ENCODE results near the gene SOX6. TPM values are rescaled to one million over a fixed set of nuclear protein-coding genes. Genes with fewer than 3 reads are reported as not detected.

SOX6 gene
- total and polyA plus RNA-seq, 2 of the 13 experiments (the other 11 are each of a cell fraction or from before 2014, with no cell fraction given) = 2.6 to 11.2 TPM

DNA sequence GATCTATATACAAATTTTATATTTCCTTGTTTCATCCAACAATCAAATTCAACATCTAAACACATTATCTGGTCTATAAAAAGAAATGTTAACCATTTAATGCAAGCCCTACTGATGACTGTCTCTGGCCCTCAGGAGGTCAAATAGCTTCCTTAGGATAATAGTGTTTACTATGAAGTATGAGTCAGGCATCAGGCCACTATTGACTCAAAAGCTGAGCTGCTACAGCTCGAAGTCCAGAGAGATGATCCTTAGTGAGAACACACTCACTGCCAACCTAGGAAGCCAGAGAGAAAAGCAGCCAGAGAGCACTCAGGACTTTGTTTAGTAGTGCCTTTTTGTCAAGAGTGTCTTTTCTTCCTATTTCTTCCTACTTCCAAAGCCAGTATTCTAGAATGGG, 171.8 kb downstream of the SOX6 start (continued):
- TF ChIP-seq, protein P1, sequence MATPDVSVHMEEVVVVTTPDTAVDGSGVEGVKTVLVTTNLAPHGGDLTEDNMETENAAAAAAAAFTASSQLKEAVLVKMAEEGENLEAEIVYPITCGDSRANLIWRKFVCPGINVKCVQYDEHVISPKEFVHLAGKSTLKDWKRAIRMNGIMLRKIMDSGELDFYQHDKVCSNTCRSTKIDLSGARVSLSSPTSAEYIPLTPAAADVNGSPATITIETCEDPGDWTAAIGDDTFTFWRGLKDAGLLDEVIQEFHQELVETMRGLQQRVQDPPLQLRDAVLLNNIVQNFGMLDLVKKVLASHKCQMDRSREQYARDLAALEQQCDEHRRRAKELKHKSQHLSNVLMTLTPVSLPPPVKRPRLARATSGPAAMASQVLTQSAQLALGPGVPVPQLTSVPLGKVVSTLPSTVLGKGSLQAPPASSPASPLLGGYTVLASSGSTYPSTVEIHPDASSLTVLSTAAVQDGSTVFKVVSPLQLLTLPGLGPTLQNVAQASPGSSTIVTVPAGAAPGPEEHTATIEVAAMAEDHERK (CRISPR knock-in tag; IDR thresholded peaks at IDR 0.05; ENCODE audit: low read depth) = no peak
- TF ChIP-seq, protein P2, sequence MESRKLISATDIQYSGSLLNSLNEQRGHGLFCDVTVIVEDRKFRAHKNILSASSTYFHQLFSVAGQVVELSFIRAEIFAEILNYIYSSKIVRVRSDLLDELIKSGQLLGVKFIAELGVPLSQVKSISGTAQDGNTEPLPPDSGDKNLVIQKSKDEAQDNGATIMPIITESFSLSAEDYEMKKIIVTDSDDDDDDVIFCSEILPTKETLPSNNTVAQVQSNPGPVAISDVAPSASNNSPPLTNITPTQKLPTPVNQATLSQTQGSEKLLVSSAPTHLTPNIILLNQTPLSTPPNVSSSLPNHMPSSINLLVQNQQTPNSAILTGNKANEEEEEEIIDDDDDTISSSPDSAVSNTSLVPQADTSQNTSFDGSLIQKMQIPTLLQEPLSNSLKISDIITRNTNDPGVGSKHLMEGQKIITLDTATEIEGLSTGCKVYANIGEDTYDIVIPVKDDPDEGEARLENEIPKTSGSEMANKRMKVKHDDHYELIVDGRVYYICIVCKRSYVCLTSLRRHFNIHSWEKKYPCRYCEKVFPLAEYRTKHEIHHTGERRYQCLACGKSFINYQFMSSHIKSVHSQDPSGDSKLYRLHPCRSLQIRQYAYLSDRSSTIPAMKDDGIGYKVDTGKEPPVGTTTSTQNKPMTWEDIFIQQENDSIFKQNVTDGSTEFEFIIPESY (CRISPR knock-in tag; IDR thresholded peaks at IDR 0.05) = no peak
- TF ChIP-seq ZNF383 (CRISPR knock-in tag; IDR thresholded peaks at IDR 0.05; ENCODE audit: borderline replicate concordance) (no peak), HOXA3 (CRISPR knock-in tag; IDR thresholded peaks at IDR 0.05) (peak; percentile 71; the same call in 1 of the 2 replicates), ZZZ3 (CRISPR knock-in tag; IDR thresholded peaks at IDR 0.05; ENCODE audit: borderline replicate concordance) (no peak), RBAK (CRISPR knock-in tag; IDR thresholded peaks at IDR 0.05) (no peak), ZNF496 (CRISPR knock-in tag; IDR thresholded peaks at IDR 0.05; ENCODE audit: insufficient replicate concordance) (no peak), FOXJ3 (CRISPR knock-in tag; IDR thresholded peaks at IDR 0.05; ENCODE audit: borderline replicate concordance) (peak; percentile 87), KAT7 (CRISPR knock-in tag; IDR thresholded peaks at IDR 0.05; ENCODE audit: borderline replicate concordance) (no peak), FOSL1 (CRISPR knock-in tag; IDR thresholded peaks at IDR 0.05; ENCODE audit: borderline replicate concordance) (peak; percentile 97), GFI1 (CRISPR knock-in tag; IDR thresholded peaks at IDR 0.05; ENCODE audit: borderline replicate concordance) (peak; percentile 60), ZNF230 (CRISPR knock-in tag; IDR thresholded peaks at IDR 0.05) (no peak)
- TF ChIP-seq, protein P3, sequence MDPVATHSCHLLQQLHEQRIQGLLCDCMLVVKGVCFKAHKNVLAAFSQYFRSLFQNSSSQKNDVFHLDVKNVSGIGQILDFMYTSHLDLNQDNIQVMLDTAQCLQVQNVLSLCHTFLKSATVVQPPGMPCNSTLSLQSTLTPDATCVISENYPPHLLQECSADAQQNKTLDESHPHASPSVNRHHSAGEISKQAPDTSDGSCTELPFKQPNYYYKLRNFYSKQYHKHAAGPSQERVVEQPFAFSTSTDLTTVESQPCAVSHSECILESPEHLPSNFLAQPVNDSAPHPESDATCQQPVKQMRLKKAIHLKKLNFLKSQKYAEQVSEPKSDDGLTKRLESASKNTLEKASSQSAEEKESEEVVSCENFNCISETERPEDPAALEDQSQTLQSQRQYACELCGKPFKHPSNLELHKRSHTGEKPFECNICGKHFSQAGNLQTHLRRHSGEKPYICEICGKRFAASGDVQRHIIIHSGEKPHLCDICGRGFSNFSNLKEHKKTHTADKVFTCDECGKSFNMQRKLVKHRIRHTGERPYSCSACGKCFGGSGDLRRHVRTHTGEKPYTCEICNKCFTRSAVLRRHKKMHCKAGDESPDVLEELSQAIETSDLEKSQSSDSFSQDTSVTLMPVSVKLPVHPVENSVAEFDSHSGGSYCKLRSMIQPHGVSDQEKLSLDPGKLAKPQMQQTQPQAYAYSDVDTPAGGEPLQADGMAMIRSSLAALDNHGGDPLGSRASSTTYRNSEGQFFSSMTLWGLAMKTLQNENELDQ (CRISPR knock-in tag; IDR thresholded peaks at IDR 0.05; ENCODE audit: borderline replicate concordance) = no peak
- TF ChIP-seq, protein P4, sequence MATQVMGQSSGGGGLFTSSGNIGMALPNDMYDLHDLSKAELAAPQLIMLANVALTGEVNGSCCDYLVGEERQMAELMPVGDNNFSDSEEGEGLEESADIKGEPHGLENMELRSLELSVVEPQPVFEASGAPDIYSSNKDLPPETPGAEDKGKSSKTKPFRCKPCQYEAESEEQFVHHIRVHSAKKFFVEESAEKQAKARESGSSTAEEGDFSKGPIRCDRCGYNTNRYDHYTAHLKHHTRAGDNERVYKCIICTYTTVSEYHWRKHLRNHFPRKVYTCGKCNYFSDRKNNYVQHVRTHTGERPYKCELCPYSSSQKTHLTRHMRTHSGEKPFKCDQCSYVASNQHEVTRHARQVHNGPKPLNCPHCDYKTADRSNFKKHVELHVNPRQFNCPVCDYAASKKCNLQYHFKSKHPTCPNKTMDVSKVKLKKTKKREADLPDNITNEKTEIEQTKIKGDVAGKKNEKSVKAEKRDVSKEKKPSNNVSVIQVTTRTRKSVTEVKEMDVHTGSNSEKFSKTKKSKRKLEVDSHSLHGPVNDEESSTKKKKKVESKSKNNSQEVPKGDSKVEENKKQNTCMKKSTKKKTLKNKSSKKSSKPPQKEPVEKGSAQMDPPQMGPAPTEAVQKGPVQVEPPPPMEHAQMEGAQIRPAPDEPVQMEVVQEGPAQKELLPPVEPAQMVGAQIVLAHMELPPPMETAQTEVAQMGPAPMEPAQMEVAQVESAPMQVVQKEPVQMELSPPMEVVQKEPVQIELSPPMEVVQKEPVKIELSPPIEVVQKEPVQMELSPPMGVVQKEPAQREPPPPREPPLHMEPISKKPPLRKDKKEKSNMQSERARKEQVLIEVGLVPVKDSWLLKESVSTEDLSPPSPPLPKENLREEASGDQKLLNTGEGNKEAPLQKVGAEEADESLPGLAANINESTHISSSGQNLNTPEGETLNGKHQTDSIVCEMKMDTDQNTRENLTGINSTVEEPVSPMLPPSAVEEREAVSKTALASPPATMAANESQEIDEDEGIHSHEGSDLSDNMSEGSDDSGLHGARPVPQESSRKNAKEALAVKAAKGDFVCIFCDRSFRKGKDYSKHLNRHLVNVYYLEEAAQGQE (IDR thresholded peaks at IDR 0.05; ENCODE audit: borderline replicate concordance in 1 of 2, low read depth in 1 of 2, low read length in 2 of 2) = no peak
- TF ChIP-seq, protein P5, sequence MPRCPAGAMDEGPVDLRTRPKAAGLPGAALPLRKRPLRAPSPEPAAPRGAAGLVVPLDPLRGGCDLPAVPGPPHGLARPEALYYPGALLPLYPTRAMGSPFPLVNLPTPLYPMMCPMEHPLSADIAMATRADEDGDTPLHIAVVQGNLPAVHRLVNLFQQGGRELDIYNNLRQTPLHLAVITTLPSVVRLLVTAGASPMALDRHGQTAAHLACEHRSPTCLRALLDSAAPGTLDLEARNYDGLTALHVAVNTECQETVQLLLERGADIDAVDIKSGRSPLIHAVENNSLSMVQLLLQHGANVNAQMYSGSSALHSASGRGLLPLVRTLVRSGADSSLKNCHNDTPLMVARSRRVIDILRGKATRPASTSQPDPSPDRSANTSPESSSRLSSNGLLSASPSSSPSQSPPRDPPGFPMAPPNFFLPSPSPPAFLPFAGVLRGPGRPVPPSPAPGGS (CRISPR knock-in tag; IDR thresholded peaks at IDR 0.05) = no peak
- TF ChIP-seq, protein P6, sequence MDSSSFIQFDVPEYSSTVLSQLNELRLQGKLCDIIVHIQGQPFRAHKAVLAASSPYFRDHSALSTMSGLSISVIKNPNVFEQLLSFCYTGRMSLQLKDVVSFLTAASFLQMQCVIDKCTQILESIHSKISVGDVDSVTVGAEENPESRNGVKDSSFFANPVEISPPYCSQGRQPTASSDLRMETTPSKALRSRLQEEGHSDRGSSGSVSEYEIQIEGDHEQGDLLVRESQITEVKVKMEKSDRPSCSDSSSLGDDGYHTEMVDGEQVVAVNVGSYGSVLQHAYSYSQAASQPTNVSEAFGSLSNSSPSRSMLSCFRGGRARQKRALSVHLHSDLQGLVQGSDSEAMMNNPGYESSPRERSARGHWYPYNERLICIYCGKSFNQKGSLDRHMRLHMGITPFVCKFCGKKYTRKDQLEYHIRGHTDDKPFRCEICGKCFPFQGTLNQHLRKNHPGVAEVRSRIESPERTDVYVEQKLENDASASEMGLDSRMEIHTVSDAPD (CRISPR knock-in tag; IDR thresholded peaks at IDR 0.05) = no peak
